Nephron (organoid): Measurements from ENCODE around the gene COL13A1.

Experiments used
- H3K27ac Mint-ChIP-seq, 3 experiments: 2 replicates each; pipeline ENCODE4 v1.8.0; 2020; ENCODE audit warnings: mixed read lengths in 3 of 3, mild to moderate bottlenecking in 2 of 3, moderate library complexity in 1 of 3
- H3K27me3 Mint-ChIP-seq: 2 replicates; pipeline ENCODE4 v1.8.0; 2021; ENCODE audit warnings: low read depth, mild to moderate bottlenecking, moderate library complexity, mixed read lengths
- H3K36me3 Mint-ChIP-seq: 2 replicates; pipeline ENCODE4 v1.8.0; 2020; ENCODE audit warnings: low read depth, mixed read lengths
- H3K4me1 Mint-ChIP-seq: 2 replicates; pipeline ENCODE4 v1.8.0; 2020; ENCODE audit warnings: mixed read lengths
- H3K4me3 Mint-ChIP-seq, 3 experiments: 2 replicates each; pipeline ENCODE4 v1.8.0; 2020; ENCODE audit warnings: mild to moderate bottlenecking in 3 of 3, mixed read lengths in 3 of 3, moderate library complexity in 2 of 3
- H3K9me3 Mint-ChIP-seq: 2 replicates; pipeline ENCODE4 v1.8.0; 2020; ENCODE audit warnings: mixed read lengths
- CTCF ChIP-seq, 3 experiments: fragments of 200-600 bp; sonication (generic); IDR thresholded peaks; one replicate each; pipeline ENCODE4 v1.5.0; 2021; ENCODE audit warnings: antibody characterized with exemption in 3 of 3; ENCODE audit not compliant: unreplicated experiment in 3 of 3

The COL13A1 gene

DNA sequence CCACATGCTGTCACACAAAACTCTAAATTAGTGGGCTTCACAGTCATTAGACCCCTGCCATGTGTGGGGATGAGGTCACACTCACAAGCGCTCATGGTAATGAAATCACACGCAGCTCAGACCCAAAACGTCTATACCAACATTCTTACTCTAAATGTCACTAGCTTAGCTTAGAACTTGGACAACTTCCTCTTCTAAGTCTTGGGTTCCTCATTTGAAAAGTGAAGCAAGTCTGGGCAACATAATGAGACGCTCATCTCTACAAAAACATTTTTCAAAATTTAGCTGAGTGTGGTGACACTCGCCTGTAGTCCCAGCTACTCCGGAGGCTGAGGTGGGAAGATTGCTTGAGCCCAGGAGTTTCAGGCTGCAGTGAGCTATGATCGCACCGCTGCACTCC, 158.2 kb downstream of the COL13A1 start:
- H3K36me3 Mint-ChIP-seq = peaks cover 31% of the 10 kb centered on the region
- H3K27ac Mint-ChIP-seq = no peak overlapping the region
- peaks cover 13% of the 10 kb centered on the region for H3K4me1 Mint-ChIP-seq
- peaks cover 4% of the 10 kb centered on the region for H3K27me3 Mint-ChIP-seq
- no peaks in the 10 kb centered on the region for H3K9me3 Mint-ChIP-seq
- H3K4me3 Mint-ChIP-seq = no peak overlapping the region
- no peak for TF ChIP-seq CTCF (IDR thresholded peaks at IDR 0.05; ENCODE audit: unreplicated experiment in 3 of 3)

GRCh38 chr10:69960606-69960987, 158.9 kb downstream of the COL13A1 start:
- H3K36me3 Mint-ChIP-seq = peaks cover 26% of the 10 kb centered on the region
- H3K9me3 Mint-ChIP-seq = no peaks in the 10 kb centered on the region
- no peak for TF ChIP-seq CTCF (IDR thresholded peaks at IDR 0.05; ENCODE audit: unreplicated experiment in 3 of 3)
- H3K4me1 Mint-ChIP-seq = peaks cover 13% of the 10 kb centered on the region
- peaks cover 8% of the 10 kb centered on the region for H3K27me3 Mint-ChIP-seq
- peak overlapping the region; percentile 43 to 92 (median 80) for H3K27ac Mint-ChIP-seq
- no peak overlapping the region for H3K4me3 Mint-ChIP-seq

- H3K4me1 Mint-ChIP-seq = peaks cover 19% of the 10 kb centered on the region
These were observed 159.5 kb downstream of the COL13A1 start for GRCh38 chr10:69960988-69961880.

DNA sequence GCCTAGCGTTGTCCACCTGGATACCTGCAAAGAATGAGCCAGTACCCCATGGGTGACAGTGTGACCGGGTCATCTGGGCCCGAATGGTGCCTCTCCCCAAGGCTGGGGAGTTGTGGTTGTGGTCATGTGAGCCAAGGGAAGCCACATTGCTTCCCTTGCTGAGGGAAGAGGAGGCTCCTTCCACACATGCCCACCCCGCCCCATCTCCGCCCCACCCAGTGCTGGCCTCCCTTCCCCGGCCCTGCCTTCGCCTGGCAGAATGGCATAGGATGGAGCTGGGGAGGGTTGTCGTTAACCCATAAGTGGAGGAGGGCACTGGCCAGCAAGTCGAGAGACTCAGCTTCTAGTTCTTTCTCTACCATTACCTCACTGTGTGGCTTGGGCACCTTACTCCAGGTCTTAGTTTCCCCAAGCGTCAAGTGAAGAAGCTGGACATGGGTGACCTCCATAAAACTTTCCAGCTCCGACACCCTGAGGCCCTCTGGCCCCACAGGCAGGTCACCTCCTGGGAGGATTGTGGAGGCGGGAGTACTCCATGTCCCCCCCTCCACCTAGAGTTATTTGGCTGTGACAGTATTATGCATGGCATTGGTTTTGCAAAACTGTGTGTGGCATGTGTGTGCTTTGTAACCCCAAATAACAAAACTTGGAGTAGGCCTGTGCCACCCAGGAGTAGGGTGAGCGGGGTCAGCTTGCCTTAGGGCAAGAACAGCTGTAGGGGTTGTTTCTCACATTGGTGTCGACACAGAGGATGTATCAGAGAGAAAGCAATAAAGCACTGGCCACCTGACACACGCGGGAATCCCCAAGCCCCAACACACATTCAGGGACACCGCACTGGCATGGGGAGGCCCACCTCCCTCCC, 160.4 kb downstream of the COL13A1 start:
- peaks cover 28% of the 10 kb centered on the region for H3K4me1 Mint-ChIP-seq
- H3K9me3 Mint-ChIP-seq = no peaks in the 10 kb centered on the region
- peaks cover 18% of the 10 kb centered on the region for H3K36me3 Mint-ChIP-seq
- no peak overlapping the region for H3K4me3 Mint-ChIP-seq
- no peak overlapping the region for H3K27ac Mint-ChIP-seq
- peaks cover 18% of the 10 kb centered on the region for H3K27me3 Mint-ChIP-seq
- no peak for TF ChIP-seq CTCF (IDR thresholded peaks at IDR 0.05; ENCODE audit: unreplicated experiment in 3 of 3)

More at GRCh38 chr10:69960988-69961880, 159.5 kb downstream of the COL13A1 start:
- Mint-ChIP-seq H3K4me3 (peak overlapping the region in 1 of 3 experiments; percentile 38), H3K27me3 (peaks cover 14% of the 10 kb centered on the region), H3K36me3 (peaks cover 23% of the 10 kb centered on the region), H3K27ac (peak overlapping the region; percentile 43 to 92 (median 80)), H3K9me3 (no peaks in the 10 kb centered on the region)
- TF ChIP-seq CTCF (IDR thresholded peaks at IDR 0.05; ENCODE audit: unreplicated experiment in 3 of 3) = peak; percentile 20 to 44 (median 34)

DNA sequence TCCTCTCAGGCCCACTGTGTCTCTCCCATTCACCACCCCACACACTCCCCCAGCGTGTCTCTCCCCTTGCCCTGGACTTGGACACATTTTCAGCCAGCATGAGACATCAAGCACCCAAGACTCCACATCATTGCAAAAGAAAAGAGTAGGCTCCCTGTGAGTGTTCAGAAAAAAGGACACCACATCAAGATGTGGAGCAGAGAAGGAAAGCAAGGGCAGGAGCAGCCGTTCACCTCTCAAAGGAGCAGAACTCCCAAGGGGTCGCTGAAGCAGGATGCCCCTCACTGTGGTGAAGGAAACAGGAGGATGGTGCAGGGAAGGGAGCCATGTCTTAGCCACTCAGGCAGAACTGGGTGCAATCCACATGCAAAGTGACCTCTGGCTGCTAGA, 161.0 kb downstream of the COL13A1 start:
- no peak overlapping the region for H3K27ac Mint-ChIP-seq
- no peaks in the 10 kb centered on the region for H3K9me3 Mint-ChIP-seq
- H3K36me3 Mint-ChIP-seq = peaks cover 12% of the 10 kb centered on the region
- peaks cover 28% of the 10 kb centered on the region for H3K4me1 Mint-ChIP-seq
- H3K4me3 Mint-ChIP-seq = no peak overlapping the region
- H3K27me3 Mint-ChIP-seq = peaks cover 19% of the 10 kb centered on the region
- TF ChIP-seq CTCF (IDR thresholded peaks at IDR 0.05; ENCODE audit: unreplicated experiment in 3 of 3) = no peak
